ENCODE results near the gene ELOVL6.
A peak's percentile ranks its signal among the peaks of the same experiment; 100 is the strongest.
"Not testable (repeated sequence)": the region's sequence is repeated elsewhere in the genome, so short reads cannot be mapped to it uniquely, and the experiment has no call there.

The ELOVL6 gene

GRCh38 chr4:110160618-110161017, 37.8 kb downstream of the ELOVL6 start:
- no peak for TF ChIP-seq CTCF (conservative IDR thresholded peaks at IDR 0.05; ENCODE audit: low read depth, low read length)
- DNase-seq (ENCODE audit: low read depth) = no peak
- no peak overlapping the region for H3K4me3 ChIP-seq (ENCODE audit: low read depth, low read length)

- TF ChIP-seq CTCF (conservative IDR thresholded peaks at IDR 0.05; ENCODE audit: low read depth, low read length) = no peak
Observed at GRCh38 chr4:110159541-110159940, 38.9 kb downstream of the ELOVL6 start.

GRCh38 chr4:110157580-110157979, 40.8 kb downstream of the ELOVL6 start:
- TF ChIP-seq CTCF (conservative IDR thresholded peaks at IDR 0.05; ENCODE audit: low read depth, low read length) = no peak
- no peak for DNase-seq (ENCODE audit: low read depth)
- no peak overlapping the region for H3K4me3 ChIP-seq (ENCODE audit: low read depth, low read length)

More at GRCh38 chr4:110159541-110159940, 38.9 kb downstream of the ELOVL6 start:
- H3K4me3 ChIP-seq (ENCODE audit: low read depth, low read length) = no peak overlapping the region
- DNase-seq (ENCODE audit: low read depth) = no peak

- DNase-seq (ENCODE audit: low read depth) = not testable (repeated sequence)
Observed at GRCh38 chr4:110157166-110157565, 41.2 kb downstream of the ELOVL6 start.

GRCh38 chr4:110156442-110156841, 42.0 kb downstream of the ELOVL6 start:
- H3K4me3 ChIP-seq (ENCODE audit: low read depth, low read length) = no peak overlapping the region
- no peak for TF ChIP-seq CTCF (conservative IDR thresholded peaks at IDR 0.05; ENCODE audit: low read depth, low read length)
- DNase-seq (ENCODE audit: low read depth) = no peak

More at GRCh38 chr4:110157166-110157565, 41.2 kb downstream of the ELOVL6 start:
- not testable (repeated sequence) for H3K4me3 ChIP-seq (ENCODE audit: low read depth, low read length)

- peak; percentile 33 for DNase-seq (ENCODE audit: low read depth)
- TF ChIP-seq CTCF (conservative IDR thresholded peaks at IDR 0.05; ENCODE audit: low read depth, low read length) = no peak
- no peak overlapping the region for H3K4me3 ChIP-seq (ENCODE audit: low read depth, low read length)
Observed at GRCh38 chr4:110155654-110156053, 42.8 kb downstream of the ELOVL6 start.

- no peak overlapping the region for H3K4me3 ChIP-seq (ENCODE audit: low read depth, low read length)
- no peak for DNase-seq (ENCODE audit: low read depth)
- TF ChIP-seq CTCF (conservative IDR thresholded peaks at IDR 0.05; ENCODE audit: low read depth, low read length) = no peak
Observed at GRCh38 chr4:110154582-110154981, 43.8 kb downstream of the ELOVL6 start.

GRCh38 chr4:110152386-110152785, 46.0 kb downstream of the ELOVL6 start:
- no peak for TF ChIP-seq CTCF (conservative IDR thresholded peaks at IDR 0.05; ENCODE audit: low read depth, low read length)
- H3K4me3 ChIP-seq (ENCODE audit: low read depth, low read length) = no peak overlapping the region

More at GRCh38 chr4:110152386-110152785, 46.0 kb downstream of the ELOVL6 start:
- no peak for DNase-seq (ENCODE audit: low read depth)

All from choroid plexus epithelial cell (primary cell).